ENCODE measurements around the gene SUSD5.

GRCh38 chr3:33229947-33230346 lies 11.3 kb upstream of the SUSD5 start:
- TF ChIP-seq CTCF (IDR thresholded peaks at IDR 0.05) = no peak
- no peak for TF ChIP-seq EZH2 (IDR thresholded peaks at IDR 0.05)

All from neural progenitor cell (in vitro differentiated cells).